Neural cell (in vitro differentiated cells): ENCODE data around the gene TMOD2. TPM values are rescaled to one million over a fixed set of nuclear protein-coding genes. Genes with fewer than 3 reads are reported as not detected.

ENCODE experiments used
- H2AFZ ChIP-seq: fragments of 200-600, 300-800 bp; sonication (generic), shearing (Covaris generic); 2 replicates; pipeline ENCODE4 v1.6.0; 2014; ENCODE audit warnings: low read depth, mild to moderate bottlenecking, antibody characterized with exemption, low read length, moderate library complexity
- H3F3A ChIP-seq: fragments of 200-600 bp; shearing (Covaris generic); 2 replicates; pipeline ENCODE4 v1.6.1; 2016; ENCODE audit warnings: mild to moderate bottlenecking, moderate library complexity, mixed read lengths, antibody characterized with exemption, low read length; ENCODE audit not compliant: insufficient read depth, poor library complexity, severe bottlenecking
- H3K27ac ChIP-seq: fragments of 200-600, 300-800 bp; sonication (generic), shearing (Covaris generic); 2 replicates; pipeline ENCODE4 v1.5.1; 2014; ENCODE audit warnings: mild to moderate bottlenecking, low read length, moderate library complexity
- H3K27me3 ChIP-seq: fragments of 300-800, 200-600 bp; sonication (generic), shearing (Covaris generic); 2 replicates; pipeline ENCODE4 v1.6.0; 2014; ENCODE audit warnings: mild to moderate bottlenecking, low read depth, low read length, moderate library complexity; ENCODE audit not compliant: insufficient read depth
- H3K36me3 ChIP-seq: fragments of 300-800, 200-600 bp; sonication (generic), shearing (Covaris generic); 2 replicates; pipeline ENCODE4 v1.5.1; 2014; ENCODE audit warnings: mild to moderate bottlenecking, antibody characterized with exemption, low read length, moderate library complexity; ENCODE audit not compliant: insufficient read depth
- H3K4me2 ChIP-seq: fragments of 300-800, 200-600 bp; sonication (generic), shearing (Covaris generic); 2 replicates; pipeline ENCODE4 v1.6.0; 2014; ENCODE audit warnings: mild to moderate bottlenecking, low read length
- H3K4me3 ChIP-seq: fragments of 300-800, 200-600 bp; sonication (generic), shearing (Covaris generic); 2 replicates; pipeline ENCODE4 v1.5.1; 2014; ENCODE audit warnings: mild to moderate bottlenecking, low read length, moderate library complexity
- H3K79me2 ChIP-seq: fragments of 200-600 bp; shearing (Covaris generic); replicated peaks from 2 replicates; pipeline ENCODE4 v1.6.0; 2014; ENCODE audit warnings: mild to moderate bottlenecking, low read length, moderate library complexity; ENCODE audit not compliant: insufficient read depth
- H3K9ac ChIP-seq: fragments of 300-800, 200-600 bp; sonication (generic), shearing (Covaris generic); 2 replicates; pipeline ENCODE4 v1.6.1; 2016; ENCODE audit warnings: mild to moderate bottlenecking, low read length, mixed read lengths
- H3K9me2 ChIP-seq: fragments of 200-600 bp; shearing (Covaris generic); 2 replicates; pipeline ENCODE4 v1.6.1; 2016; ENCODE audit warnings: mild to moderate bottlenecking, low read length, mixed read lengths; ENCODE audit not compliant: insufficient read depth
- H3K9me3 ChIP-seq: fragments of 200-600, 300-800 bp; sonication (generic), shearing (Covaris generic); 2 replicates; pipeline ENCODE4 v1.6.1; 2016; ENCODE audit warnings: mild to moderate bottlenecking, mixed run types, low read length, moderate library complexity, mixed read lengths
- H4K20me1 ChIP-seq: fragments of 200-600 bp; shearing (Covaris generic); 2 replicates; pipeline ENCODE4 v1.6.1; 2016; ENCODE audit warnings: mild to moderate bottlenecking, mixed run types; ENCODE audit not compliant: insufficient read depth
- CTCF ChIP-seq: fragments of 450-650 bp; IDR thresholded peaks from 2 replicates; pipeline ENCODE4 v1.5.1; 2014; ENCODE audit warnings: antibody characterized with exemption, mild to moderate bottlenecking, moderate library complexity; ENCODE audit not compliant: poor library complexity, severe bottlenecking
- EP300 ChIP-seq: fragments of 450-650 bp; conservative IDR thresholded peaks from 2 replicates; pipeline ENCODE4 v1.6.1; 2014; ENCODE audit warnings: antibody characterized with exemption, mild to moderate bottlenecking, moderate library complexity; ENCODE audit not compliant: poor library complexity, severe bottlenecking
- EZH2 ChIP-seq: fragments of 200-600, 300-800 bp; shearing (Covaris generic), sonication (generic); IDR thresholded peaks from 2 replicates; pipeline ENCODE4 v1.6.1; 2014; ENCODE audit warnings: antibody characterized with exemption, low read length, borderline replicate concordance, mild to moderate bottlenecking; ENCODE audit not compliant: insufficient read depth, poor library complexity, severe bottlenecking
- MXI1 ChIP-seq: fragments of 450-650 bp; conservative IDR thresholded peaks from 2 replicates; pipeline ENCODE4 v1.6.1; 2014; ENCODE audit warnings: antibody characterized with exemption, mild to moderate bottlenecking; ENCODE audit not compliant: poor library complexity, severe bottlenecking
- POLR2AphosphoS5 ChIP-seq: IDR thresholded peaks from 2 replicates; pipeline ENCODE4 v1.6.1; 2012
- RAD21 ChIP-seq: fragments of 450-650 bp; conservative IDR thresholded peaks from 2 replicates; pipeline ENCODE4 v1.6.1; 2014; ENCODE audit warnings: antibody characterized with exemption, mild to moderate bottlenecking, moderate library complexity
- REST ChIP-seq: IDR thresholded peaks from 2 replicates; pipeline ENCODE4 v1.6.1; 2012; ENCODE audit warnings: borderline replicate concordance
- SMC3 ChIP-seq: fragments of 450-650 bp; conservative IDR thresholded peaks from 2 replicates; pipeline ENCODE4 v1.6.1; 2014; ENCODE audit warnings: antibody characterized with exemption, mild to moderate bottlenecking, moderate library complexity; ENCODE audit not compliant: poor library complexity
- TAF1 ChIP-seq: IDR thresholded peaks from 2 replicates; pipeline ENCODE4 v1.6.1; 2012; ENCODE audit warnings: low read depth
- polyA plus RNA-seq: library from polyadenylated mRNA; depleted of rRNA; stranded (reverse); fragments of >200 nt; gene quantifications from 2 replicates; pipeline ENCODE4 v1.2.3, GENCODE V29; 2014

Gene TMOD2
- polyA plus RNA-seq, 1 donor from 2014 or later, result 79.9 TPM

GRCh38 chr15:51848811-51849210 lies 97.4 kb downstream of the TMOD2 start:
- Histone ChIP-seq H4K20me1 (no peaks in the 10 kb centered on the region), H3K27me3 (no peaks in the 10 kb centered on the region), H3K36me3 (no peaks in the 10 kb centered on the region), H3F3A (no peaks in the 10 kb centered on the region), H3K27ac (no peak overlapping the region), H3K9me2 (no peaks in the 10 kb centered on the region), H3K4me3 (no peak overlapping the region), H3K9ac (no peak overlapping the region), H2AFZ (no peak overlapping the region), H3K79me2 (peaks cover 5% of the 10 kb centered on the region), H3K4me2 (no peak overlapping the region), H3K9me3 (no peaks in the 10 kb centered on the region)
- TF ChIP-seq CTCF (no peak), REST (no peak), EZH2 (no peak), POLR2AphosphoS5 (no peak), SMC3 (no peak), RAD21 (no peak), EP300 (no peak), MXI1 (no peak), TAF1 (no peak)

GRCh38 chr15:51849860-51850259 lies 98.5 kb downstream of the TMOD2 start:
- Histone ChIP-seq H3K27ac (no peak overlapping the region), H3F3A (no peaks in the 10 kb centered on the region), H3K9ac (no peak overlapping the region), H3K79me2 (no peaks in the 10 kb centered on the region), H3K9me2 (no peaks in the 10 kb centered on the region), H3K4me3 (no peak overlapping the region), H3K4me2 (no peak overlapping the region), H3K36me3 (no peaks in the 10 kb centered on the region), H3K9me3 (no peaks in the 10 kb centered on the region), H2AFZ (no peak overlapping the region), H3K27me3 (no peaks in the 10 kb centered on the region), H4K20me1 (no peaks in the 10 kb centered on the region)
- TF ChIP-seq SMC3 (no peak), TAF1 (no peak), EZH2 (no peak), MXI1 (no peak), EP300 (no peak), REST (no peak), RAD21 (no peak), CTCF (no peak), POLR2AphosphoS5 (no peak)
